ENCODE results near the gene IFI30.
"Not testable (repeated sequence)": the region's sequence is repeated elsewhere in the genome, so short reads cannot be mapped to it uniquely, and the experiment has no call there.

IFI30 gene

GRCh38 chr19:18203408-18203862, 29.8 kb downstream of the IFI30 start:
- DNase-seq (ENCODE audit: insufficient read length, low spot score) (no peak), FAIRE-seq (no peak)
- TF ChIP-seq CTCF (IDR thresholded peaks at IDR 0.05; ENCODE audit: insufficient read depth, missing control alignments): no peak

- FAIRE-seq (no peak), DNase-seq (ENCODE audit: insufficient read length, low spot score) (peak; percentile 89)
- no peak for TF ChIP-seq CTCF (IDR thresholded peaks at IDR 0.05; ENCODE audit: insufficient read depth, missing control alignments)
Observed at GRCh38 chr19:18203863-18204393, 30.3 kb downstream of the IFI30 start, which contains the start of gene RAB3A. Gene RAB3A, minus strand, starts transcription at chr19:18204042. Its CDS starts 1,302 bp downstream, at chr19:18202740.

- DNase-seq (ENCODE audit: insufficient read length, low spot score) (no peak), FAIRE-seq (no peak)
- TF ChIP-seq CTCF (IDR thresholded peaks at IDR 0.05; ENCODE audit: insufficient read depth, missing control alignments): no peak
Observed at GRCh38 chr19:18204394-18205199, 31.0 kb downstream of the IFI30 start.

GRCh38 chr19:18205200-18205892, 31.7 kb downstream of the IFI30 start:
- TF ChIP-seq CTCF (IDR thresholded peaks at IDR 0.05; ENCODE audit: insufficient read depth, missing control alignments): no peak

GRCh38 chr19:18206018-18206417, 32.4 kb downstream of the IFI30 start:
- FAIRE-seq: no peak
- no peak for DNase-seq (ENCODE audit: insufficient read length, low spot score)
- no peak for TF ChIP-seq CTCF (IDR thresholded peaks at IDR 0.05; ENCODE audit: insufficient read depth, missing control alignments)

More at GRCh38 chr19:18205200-18205892, 31.7 kb downstream of the IFI30 start:
- DNase-seq (ENCODE audit: insufficient read length, low spot score): no peak
- FAIRE-seq: no peak

GRCh38 chr19:18208098-18208951, 34.7 kb downstream of the IFI30 start:
- TF ChIP-seq CTCF (IDR thresholded peaks at IDR 0.05; ENCODE audit: insufficient read depth, missing control alignments): peak; percentile 41
- DNase-seq (ENCODE audit: insufficient read length, low spot score): peak; percentile 26
- FAIRE-seq: no peak

- DNase-seq (ENCODE audit: insufficient read length, low spot score): not testable (repeated sequence)
Observed at GRCh38 chr19:18209912-18210311, 36.3 kb downstream of the IFI30 start.

More at GRCh38 chr19:18209912-18210311, 36.3 kb downstream of the IFI30 start:
- FAIRE-seq: not testable (repeated sequence)

Data from D721Med (cell line).